SU-DHL-6 (cell line): ENCODE measurements around the gene NXN.

Source experiments
- EZH2phosphoT487 ChIP-seq: fragments of 200-600 bp; sonication (generic), shearing (Covaris generic); conservative IDR thresholded peaks from 2 replicates; pipeline ENCODE4 v1.6.1; 2018; ENCODE audit warnings: mild to moderate bottlenecking, antibody characterized with exemption, low read length, moderate library complexity, mixed read lengths
- TF ChIP-seq, protein P1 (sequence below): fragments of 200-600 bp; sonication (generic); IDR thresholded peaks from one replicate; pipeline ENCODE4 v1.5.1; 2017; ENCODE audit warnings: antibody characterized with exemption, mild to moderate bottlenecking, low read length, moderate library complexity; ENCODE audit not compliant: insufficient read depth, poor library complexity, severe bottlenecking

DNA sequence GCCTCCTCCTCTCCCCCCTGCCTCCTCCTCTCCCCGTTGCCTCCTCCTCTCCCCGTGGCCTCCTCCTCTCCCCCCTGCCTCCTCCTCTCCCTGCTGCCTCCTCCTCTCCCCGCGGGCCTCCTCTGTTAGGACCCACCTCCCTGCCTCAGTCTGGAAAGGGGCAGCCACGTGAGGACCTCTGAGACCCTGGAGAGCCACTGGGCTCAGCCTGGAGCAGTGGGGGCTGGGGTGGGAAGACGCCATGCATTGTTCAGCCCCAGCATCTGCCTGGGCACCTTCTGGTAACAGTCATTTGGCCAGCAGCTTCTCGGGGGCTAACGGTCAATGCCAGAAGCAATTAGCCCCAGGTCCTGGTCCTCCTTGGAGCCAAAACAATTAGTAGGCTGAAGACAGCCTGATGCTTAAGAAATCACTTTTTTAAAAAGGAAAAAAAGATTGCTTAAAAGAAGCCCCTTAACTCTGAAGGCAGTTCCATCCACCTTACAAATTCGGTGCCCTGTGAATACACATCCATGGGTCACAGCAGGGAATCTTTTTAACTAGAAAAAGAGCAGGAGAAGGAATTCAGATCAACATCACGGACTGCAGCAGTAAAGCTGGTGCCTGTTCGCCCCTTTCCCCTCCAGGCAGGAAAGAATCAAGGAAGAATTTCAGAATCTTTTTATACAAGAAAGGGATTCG is 29.8 kb downstream of the NXN start:
- TF ChIP-seq, protein P1, sequence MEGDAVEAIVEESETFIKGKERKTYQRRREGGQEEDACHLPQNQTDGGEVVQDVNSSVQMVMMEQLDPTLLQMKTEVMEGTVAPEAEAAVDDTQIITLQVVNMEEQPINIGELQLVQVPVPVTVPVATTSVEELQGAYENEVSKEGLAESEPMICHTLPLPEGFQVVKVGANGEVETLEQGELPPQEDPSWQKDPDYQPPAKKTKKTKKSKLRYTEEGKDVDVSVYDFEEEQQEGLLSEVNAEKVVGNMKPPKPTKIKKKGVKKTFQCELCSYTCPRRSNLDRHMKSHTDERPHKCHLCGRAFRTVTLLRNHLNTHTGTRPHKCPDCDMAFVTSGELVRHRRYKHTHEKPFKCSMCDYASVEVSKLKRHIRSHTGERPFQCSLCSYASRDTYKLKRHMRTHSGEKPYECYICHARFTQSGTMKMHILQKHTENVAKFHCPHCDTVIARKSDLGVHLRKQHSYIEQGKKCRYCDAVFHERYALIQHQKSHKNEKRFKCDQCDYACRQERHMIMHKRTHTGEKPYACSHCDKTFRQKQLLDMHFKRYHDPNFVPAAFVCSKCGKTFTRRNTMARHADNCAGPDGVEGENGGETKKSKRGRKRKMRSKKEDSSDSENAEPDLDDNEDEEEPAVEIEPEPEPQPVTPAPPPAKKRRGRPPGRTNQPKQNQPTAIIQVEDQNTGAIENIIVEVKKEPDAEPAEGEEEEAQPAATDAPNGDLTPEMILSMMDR: no peak
- no peak for TF ChIP-seq EZH2phosphoT487
